ENCODE measurements around the gene PPP1R16B. TPM values are rescaled to one million over a fixed set of nuclear protein-coding genes. Genes with fewer than 3 reads are reported as not detected.

Gene PPP1R16B
- total and polyA plus RNA-seq, 10 of the 15 experiments (the other 5 are each of a cell fraction or from before 2014, with no cell fraction given), result 13.4 to 90.2 (median 66.7) TPM

DNA sequence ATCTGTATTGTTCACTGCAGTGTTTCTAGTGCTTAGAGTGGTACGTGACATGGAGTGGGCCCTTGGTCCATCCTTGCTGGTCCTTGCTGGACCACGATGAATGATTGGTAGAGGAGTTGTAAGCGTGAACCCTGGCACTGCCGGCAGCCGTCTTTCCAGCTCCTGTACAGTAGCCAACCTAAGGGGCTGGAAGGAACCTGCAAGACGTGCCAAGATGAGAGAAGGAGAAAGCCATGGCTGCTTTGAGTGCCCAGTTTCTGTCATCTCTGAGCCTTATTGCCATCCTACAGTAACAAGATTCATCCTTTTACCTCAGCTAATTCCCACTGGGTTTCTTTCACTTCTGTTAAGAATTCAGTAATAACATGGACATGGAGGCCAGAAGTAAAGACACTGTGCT is 162.6 kb downstream of the PPP1R16B start:
- no peaks in the 10 kb centered on the region for H4K20me1 ChIP-seq (ENCODE audit: control insufficient read depth, insufficient read depth)
- no peak for FAIRE-seq
- in situ Hi-C loops (cut with MboI) (no loop called here), intact Hi-C loops (cut with micrococcal nuclease; ENCODE audit: unreplicated experiment) (no loop called here)
- H3K4me2 ChIP-seq (ENCODE audit: control insufficient read depth, insufficient read depth), result no peak overlapping the region
- H3K4me3 ChIP-seq, result no peak overlapping the region
- no TSS peak for BruUV-seq (replicated peaks)
- no peak overlapping the region for H3K9ac ChIP-seq (ENCODE audit: control insufficient read depth, insufficient read depth, low read length)
- 86% methylated on average over 6 of the region's 6 CpGs for WGBS (ENCODE audit: insufficient coverage, insufficient replicate concordance, low lambda C conversion rate, missing lambda C conversion rate)
- peaks cover 29% of the 10 kb centered on the region for H3K79me2 ChIP-seq (ENCODE audit: control insufficient read depth, insufficient read depth, low read length)
- ChIA-PET POLR2A (interaction anchor here (1.5 to 1.8 kb wide), 2 partner anchors 20 to 42 kb away, joined by 4 read pairs; partner anchors contain the start of gene FAM83D), RAD21 (ENCODE audit: unreplicated experiment) (no interaction called here), CTCF (interaction anchor here (1.6 to 8.3 kb wide), 2 partner anchors 20 to 82 kb away, joined by 5 to 62 read pairs; no protein-coding TSS in a partner anchor), SMC1A (ENCODE audit: uncharacterized antibody, unreplicated experiment) (interaction anchor here (0.9 to 16.7 kb wide), 4 partner anchors 10 to 76 kb away, joined by 3 to 237 read pairs (median 47); no protein-coding TSS in a partner anchor)
- no peaks in the 10 kb centered on the region for H3K9me3 ChIP-seq (replicated peaks; ENCODE audit: control insufficient read depth, insufficient read depth, low read length)
- no peaks in the 10 kb centered on the region for H3K4me1 ChIP-seq (ENCODE audit: control insufficient read depth, insufficient read depth, low read length)
- TF ChIP-seq ESRRA (IDR thresholded peaks at IDR 0.05; ENCODE audit: low read length), result no peak
- TF ChIP-seq, protein P1, sequence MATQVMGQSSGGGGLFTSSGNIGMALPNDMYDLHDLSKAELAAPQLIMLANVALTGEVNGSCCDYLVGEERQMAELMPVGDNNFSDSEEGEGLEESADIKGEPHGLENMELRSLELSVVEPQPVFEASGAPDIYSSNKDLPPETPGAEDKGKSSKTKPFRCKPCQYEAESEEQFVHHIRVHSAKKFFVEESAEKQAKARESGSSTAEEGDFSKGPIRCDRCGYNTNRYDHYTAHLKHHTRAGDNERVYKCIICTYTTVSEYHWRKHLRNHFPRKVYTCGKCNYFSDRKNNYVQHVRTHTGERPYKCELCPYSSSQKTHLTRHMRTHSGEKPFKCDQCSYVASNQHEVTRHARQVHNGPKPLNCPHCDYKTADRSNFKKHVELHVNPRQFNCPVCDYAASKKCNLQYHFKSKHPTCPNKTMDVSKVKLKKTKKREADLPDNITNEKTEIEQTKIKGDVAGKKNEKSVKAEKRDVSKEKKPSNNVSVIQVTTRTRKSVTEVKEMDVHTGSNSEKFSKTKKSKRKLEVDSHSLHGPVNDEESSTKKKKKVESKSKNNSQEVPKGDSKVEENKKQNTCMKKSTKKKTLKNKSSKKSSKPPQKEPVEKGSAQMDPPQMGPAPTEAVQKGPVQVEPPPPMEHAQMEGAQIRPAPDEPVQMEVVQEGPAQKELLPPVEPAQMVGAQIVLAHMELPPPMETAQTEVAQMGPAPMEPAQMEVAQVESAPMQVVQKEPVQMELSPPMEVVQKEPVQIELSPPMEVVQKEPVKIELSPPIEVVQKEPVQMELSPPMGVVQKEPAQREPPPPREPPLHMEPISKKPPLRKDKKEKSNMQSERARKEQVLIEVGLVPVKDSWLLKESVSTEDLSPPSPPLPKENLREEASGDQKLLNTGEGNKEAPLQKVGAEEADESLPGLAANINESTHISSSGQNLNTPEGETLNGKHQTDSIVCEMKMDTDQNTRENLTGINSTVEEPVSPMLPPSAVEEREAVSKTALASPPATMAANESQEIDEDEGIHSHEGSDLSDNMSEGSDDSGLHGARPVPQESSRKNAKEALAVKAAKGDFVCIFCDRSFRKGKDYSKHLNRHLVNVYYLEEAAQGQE (IDR thresholded peaks at IDR 0.05; ENCODE audit: low read depth, low read length), result no peak
- TF ChIP-seq ZSCAN29 (IDR thresholded peaks at IDR 0.05), result no peak
- H3K36me3 ChIP-seq (ENCODE audit: control insufficient read depth in 2 of 2, insufficient read depth in 2 of 2, low read length in 1 of 2), result peaks cover 0 to 16% of the 10 kb centered on the region in 2 experiments; a peak in 2 of 4 replicates
- no peaks in the 10 kb centered on the region for H3K27me3 ChIP-seq (replicated peaks in 1 of 2; ENCODE audit: control insufficient read depth in 2 of 2, insufficient read depth in 2 of 2, low read length in 1 of 2)
- no peak for ATAC-seq
- H3K27ac ChIP-seq (ENCODE audit: control insufficient read depth, insufficient read depth), result no peak overlapping the region
- no peak for DNase-seq (ENCODE audit: low read depth, low spot score)
- H2AFZ ChIP-seq (ENCODE audit: control insufficient read depth, low read depth, low read length), result no peak overlapping the region

Measured in GM12878 (cell line).